ENCODE results near the gene ZC3H10. TPM values are rescaled to one million over a fixed set of nuclear protein-coding genes. Genes with fewer than 3 reads are reported as not detected.

ZC3H10 gene
- total and polyA plus RNA-seq, 2 donors (not counting 3 experiments of a cell fraction or from before 2014, with no cell fraction given) = 2.6 to 10.1 TPM

DNA sequence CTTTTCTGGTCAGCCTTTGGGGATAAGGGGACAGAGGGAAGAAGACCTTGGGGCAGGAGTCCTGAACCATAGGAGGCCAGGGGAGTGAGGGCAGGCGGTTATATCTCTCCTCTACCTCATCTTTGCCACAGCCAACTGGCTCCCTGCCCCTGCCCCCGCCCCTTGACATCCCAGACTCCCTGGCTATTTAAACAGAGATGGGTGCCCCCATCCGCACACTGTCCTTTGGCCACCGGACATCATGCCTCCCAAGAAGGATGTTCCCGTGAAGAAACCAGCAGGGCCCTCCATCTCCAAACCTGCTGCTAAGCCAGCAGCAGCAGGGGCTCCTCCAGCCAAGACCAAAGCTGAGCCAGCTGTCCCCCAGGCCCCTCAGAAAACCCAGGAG lies 35.6 kb downstream of the ZC3H10 start:
- DNase-seq (ENCODE audit: low read depth, low spot score) (no peak), FAIRE-seq (no peak)
- Histone ChIP-seq H3K27ac (ENCODE audit: insufficient read depth, low read depth, low read length) (no peak overlapping the region), H3K9me1 (replicated peaks; ENCODE audit: control insufficient read depth, extremely low read depth, insufficient read depth, low read length) (no peaks in the 10 kb centered on the region), H3K4me2 (ENCODE audit: insufficient read depth, low read length) (no peak overlapping the region), H3K9ac (replicated peaks; ENCODE audit: extremely low read depth, insufficient read depth, low read length) (no peak overlapping the region), H3K36me3 (ENCODE audit: control insufficient read depth in 2 of 2, extremely low read depth in 1 of 2, insufficient read depth in 2 of 2, low read length in 2 of 2) (peaks cover 0 to 7% of the 10 kb centered on the region in 2 experiments), H4K20me1 (replicated peaks; ENCODE audit: control insufficient read depth, extremely low read depth, insufficient read depth, low read length) (no peaks in the 10 kb centered on the region), H3K79me2 (ENCODE audit: control insufficient read depth, insufficient read depth, low read length) (peaks cover 10% of the 10 kb centered on the region), H3K27me3 (ENCODE audit: control insufficient read depth in 2 of 2, insufficient read depth in 2 of 2, low read length in 2 of 2) (no peaks in the 10 kb centered on the region), H3K4me3 (replicated peaks in 1 of 3; ENCODE audit: insufficient read depth in 1 of 3, low read depth in 1 of 3, low read length in 3 of 3) (no peak overlapping the region), H3K9me3 (replicated peaks; ENCODE audit: control insufficient read depth, insufficient read depth, low read length) (no peaks in the 10 kb centered on the region), H2AFZ (ENCODE audit: low read depth, low read length) (no peak overlapping the region), H3K4me1 (ENCODE audit: control insufficient read depth, extremely low read depth, insufficient read depth, low read length) (peaks cover 20% of the 10 kb centered on the region)
- intact Hi-C loops (cut with micrococcal nuclease) (no loop called here), dilution Hi-C loops (cut with MboI; ENCODE audit: extremely low pct_ligation_motif_present, low sequenced_read_pairs) (no loop called here)
- BruUV-seq (replicated peaks) = no TSS peak
- TF ChIP-seq MAX (IDR thresholded peaks at IDR 0.05; ENCODE audit: insufficient read depth, insufficient read length) = no peak
- no peak for TF ChIP-seq GATA2 (IDR thresholded peaks at IDR 0.05; ENCODE audit: insufficient read depth, insufficient read length, low read depth, low read length)
- TF ChIP-seq JUN (IDR thresholded peaks at IDR 0.05; ENCODE audit: borderline replicate concordance, insufficient read depth, insufficient read length, low read depth) = no peak
- ChIA-PET POLR2A (no interaction called here), CTCF (no interaction called here)

- DNase-seq (ENCODE audit: low read depth, low spot score) = no peak
- Histone ChIP-seq H3K4me3 (replicated peaks in 1 of 3; ENCODE audit: insufficient read depth in 1 of 3, low read depth in 1 of 3, low read length in 3 of 3) (no peak overlapping the region), H3K9me3 (replicated peaks; ENCODE audit: control insufficient read depth, insufficient read depth, low read length) (no peaks in the 10 kb centered on the region), H3K27ac (ENCODE audit: insufficient read depth, low read depth, low read length) (no peak overlapping the region), H3K4me1 (ENCODE audit: control insufficient read depth, extremely low read depth, insufficient read depth, low read length) (peaks cover 20% of the 10 kb centered on the region), H3K27me3 (ENCODE audit: control insufficient read depth in 2 of 2, insufficient read depth in 2 of 2, low read length in 2 of 2) (no peaks in the 10 kb centered on the region), H3K9me1 (replicated peaks; ENCODE audit: control insufficient read depth, extremely low read depth, insufficient read depth, low read length) (no peaks in the 10 kb centered on the region), H3K36me3 (ENCODE audit: control insufficient read depth in 2 of 2, extremely low read depth in 1 of 2, insufficient read depth in 2 of 2, low read length in 2 of 2) (peaks cover 0 to 7% of the 10 kb centered on the region in 2 experiments), H3K9ac (replicated peaks; ENCODE audit: extremely low read depth, insufficient read depth, low read length) (no peak overlapping the region), H3K4me2 (ENCODE audit: insufficient read depth, low read length) (no peak overlapping the region), H4K20me1 (replicated peaks; ENCODE audit: control insufficient read depth, extremely low read depth, insufficient read depth, low read length) (no peaks in the 10 kb centered on the region), H2AFZ (ENCODE audit: low read depth, low read length) (no peak overlapping the region), H3K79me2 (ENCODE audit: control insufficient read depth, insufficient read depth, low read length) (peaks cover 16% of the 10 kb centered on the region)
- TF ChIP-seq POLR2A (IDR thresholded peaks at IDR 0.05; ENCODE audit: low read depth, low read length) = no peak
- TF ChIP-seq, protein P1, sequence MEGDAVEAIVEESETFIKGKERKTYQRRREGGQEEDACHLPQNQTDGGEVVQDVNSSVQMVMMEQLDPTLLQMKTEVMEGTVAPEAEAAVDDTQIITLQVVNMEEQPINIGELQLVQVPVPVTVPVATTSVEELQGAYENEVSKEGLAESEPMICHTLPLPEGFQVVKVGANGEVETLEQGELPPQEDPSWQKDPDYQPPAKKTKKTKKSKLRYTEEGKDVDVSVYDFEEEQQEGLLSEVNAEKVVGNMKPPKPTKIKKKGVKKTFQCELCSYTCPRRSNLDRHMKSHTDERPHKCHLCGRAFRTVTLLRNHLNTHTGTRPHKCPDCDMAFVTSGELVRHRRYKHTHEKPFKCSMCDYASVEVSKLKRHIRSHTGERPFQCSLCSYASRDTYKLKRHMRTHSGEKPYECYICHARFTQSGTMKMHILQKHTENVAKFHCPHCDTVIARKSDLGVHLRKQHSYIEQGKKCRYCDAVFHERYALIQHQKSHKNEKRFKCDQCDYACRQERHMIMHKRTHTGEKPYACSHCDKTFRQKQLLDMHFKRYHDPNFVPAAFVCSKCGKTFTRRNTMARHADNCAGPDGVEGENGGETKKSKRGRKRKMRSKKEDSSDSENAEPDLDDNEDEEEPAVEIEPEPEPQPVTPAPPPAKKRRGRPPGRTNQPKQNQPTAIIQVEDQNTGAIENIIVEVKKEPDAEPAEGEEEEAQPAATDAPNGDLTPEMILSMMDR (IDR thresholded peaks at IDR 0.05; ENCODE audit: extremely low read depth in 1 of 2, insufficient read depth in 1 of 2, low read depth in 1 of 2, low read length in 2 of 2) = no peak
- TF ChIP-seq GATA2 (IDR thresholded peaks at IDR 0.05; ENCODE audit: insufficient read depth, insufficient read length, low read depth, low read length) = no peak
- TF ChIP-seq EZH2 (IDR thresholded peaks at IDR 0.05; ENCODE audit: borderline replicate concordance, low read depth, low read length, severe bottlenecking) = no peak
- TF ChIP-seq JUN (IDR thresholded peaks at IDR 0.05; ENCODE audit: borderline replicate concordance, insufficient read depth, insufficient read length, low read depth) = no peak
- no peak for TF ChIP-seq POLR2AphosphoS5 (IDR thresholded peaks at IDR 0.05; ENCODE audit: insufficient read depth, low read depth, low read length)
- TF ChIP-seq FOS (IDR thresholded peaks at IDR 0.05; ENCODE audit: borderline replicate concordance, insufficient read depth, low read length) = no peak
- TF ChIP-seq MYC (IDR thresholded peaks at IDR 0.05; ENCODE audit: low read depth, low read length) = no peak
- no peak for TF ChIP-seq MAX (IDR thresholded peaks at IDR 0.05; ENCODE audit: insufficient read depth, insufficient read length)
- BruUV-seq (replicated peaks) = no TSS peak
- intact Hi-C loops (cut with micrococcal nuclease) = no loop called here
- ChIA-PET CTCF (interaction anchor here (1.2 to 1.9 kb wide), 2 partner anchors 26 to 28 kb away, joined by 4 to 6 read pairs; partner anchors contain the start of gene ESYT1), POLR2A (no interaction called here)
- FAIRE-seq = no peak
- dilution Hi-C loops (cut with MboI; ENCODE audit: extremely low pct_ligation_motif_present, low sequenced_read_pairs) = no loop called here
Measured at GRCh38 chr12:56154246-56154771, 36.2 kb downstream of the ZC3H10 start.

Data from endothelial cell of umbilical vein (primary cell).